OCI-LY7 (cell line): ENCODE measurements around the gene AKAP7.

Experiments used
- EZH2phosphoT487 ChIP-seq: fragments of 200-600 bp; sonication (generic); IDR thresholded peaks from 2 replicates; pipeline ENCODE4 v1.6.1; 2018; ENCODE audit warnings: low read depth, borderline replicate concordance, mild to moderate bottlenecking, mixed run types, antibody characterized with exemption, low read length, moderate library complexity, mixed read lengths
- TF ChIP-seq, protein P1 (sequence below): fragments of 200-600 bp; sonication (generic); conservative IDR thresholded peaks from 2 replicates; pipeline ENCODE4 v1.5.1; 2014; ENCODE audit warnings: mild to moderate bottlenecking, antibody characterized with exemption, low read length, moderate library complexity, mixed read lengths

DNA sequence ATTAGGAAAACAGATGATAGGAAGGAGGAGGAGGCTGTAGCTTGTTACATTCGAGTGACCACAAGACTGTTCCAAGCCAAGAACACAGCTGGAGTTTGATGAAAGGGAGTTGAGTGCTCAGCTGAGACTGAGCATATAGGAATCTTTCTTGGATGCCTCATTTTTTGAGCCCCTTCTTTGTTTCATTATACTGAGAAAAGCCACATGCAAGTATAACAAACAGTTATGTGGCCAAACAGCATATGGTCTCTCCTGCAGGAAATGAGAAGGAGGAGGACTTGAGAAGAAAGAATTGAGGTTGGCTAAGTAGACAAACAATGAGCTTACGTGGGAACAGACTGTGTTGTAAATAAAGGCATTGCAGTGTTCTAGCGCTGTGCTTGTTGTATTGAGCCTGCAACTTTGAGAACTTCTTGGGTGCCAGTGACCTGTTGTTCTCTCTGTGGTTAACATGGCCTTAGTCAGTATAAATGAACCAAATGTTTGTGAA is 78.3 kb downstream of the AKAP7 start:
- TF ChIP-seq, protein P1, sequence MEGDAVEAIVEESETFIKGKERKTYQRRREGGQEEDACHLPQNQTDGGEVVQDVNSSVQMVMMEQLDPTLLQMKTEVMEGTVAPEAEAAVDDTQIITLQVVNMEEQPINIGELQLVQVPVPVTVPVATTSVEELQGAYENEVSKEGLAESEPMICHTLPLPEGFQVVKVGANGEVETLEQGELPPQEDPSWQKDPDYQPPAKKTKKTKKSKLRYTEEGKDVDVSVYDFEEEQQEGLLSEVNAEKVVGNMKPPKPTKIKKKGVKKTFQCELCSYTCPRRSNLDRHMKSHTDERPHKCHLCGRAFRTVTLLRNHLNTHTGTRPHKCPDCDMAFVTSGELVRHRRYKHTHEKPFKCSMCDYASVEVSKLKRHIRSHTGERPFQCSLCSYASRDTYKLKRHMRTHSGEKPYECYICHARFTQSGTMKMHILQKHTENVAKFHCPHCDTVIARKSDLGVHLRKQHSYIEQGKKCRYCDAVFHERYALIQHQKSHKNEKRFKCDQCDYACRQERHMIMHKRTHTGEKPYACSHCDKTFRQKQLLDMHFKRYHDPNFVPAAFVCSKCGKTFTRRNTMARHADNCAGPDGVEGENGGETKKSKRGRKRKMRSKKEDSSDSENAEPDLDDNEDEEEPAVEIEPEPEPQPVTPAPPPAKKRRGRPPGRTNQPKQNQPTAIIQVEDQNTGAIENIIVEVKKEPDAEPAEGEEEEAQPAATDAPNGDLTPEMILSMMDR: no peak
- no peak for TF ChIP-seq EZH2phosphoT487
